H1 (cell line): ENCODE results near the gene TEKT5. TPM values are rescaled to one million over a fixed set of nuclear protein-coding genes. Genes with fewer than 3 reads are reported as not detected.

Experiments used
- BACH1 ChIP-seq: IDR thresholded peaks from 2 replicates; pipeline ENCODE4 v1.6.1; 2012; ENCODE audit warnings: low read length, improper control_type of control experiment
- BRCA1 ChIP-seq: IDR thresholded peaks from 2 replicates; pipeline ENCODE4 v1.6.1; 2012; ENCODE audit warnings: low read depth, low read length, improper control_type of control experiment
- EZH2 ChIP-seq: fragments of 200-600 bp; sonication (generic); IDR thresholded peaks from 2 replicates; pipeline ENCODE4 v1.7.1; 2012; ENCODE audit warnings: low read depth, mild to moderate bottlenecking, moderate library complexity, low read length, inconsistent platforms; ENCODE audit not compliant: severe bottlenecking
- FOSL1 ChIP-seq: IDR thresholded peaks from 2 replicates; pipeline ENCODE4 v1.6.1; 2011; ENCODE audit warnings: mild to moderate bottlenecking, low read depth, low read length, moderate library complexity; ENCODE audit not compliant: insufficient read depth
- SRF ChIP-seq: IDR thresholded peaks from 2 replicates; pipeline ENCODE4 v1.6.1; 2011; ENCODE audit warnings: mild to moderate bottlenecking, low read depth, low read length, moderate library complexity
- polyA plus RNA-seq, 7 experiments: library from polyadenylated mRNA; depleted of rRNA in 3 of 7; stranded (reverse) in 5 of 7; unstranded in 2 of 7; fragments of >200 nt in 5 of 7; fragments of 200-250 nt in 2 of 7; gene quantifications; 1 replicate in 5 of 7; 2 replicates in 1 of 7; 4 replicates in 1 of 7; pipeline versions ENCODE4 v1.2.1 to v1.2.3, GENCODE V29; 2011 to 2013; ENCODE audit warnings: missing spikeins in 2 of 7, mixed read lengths in 2 of 7
- total RNA-seq: library from RNA; stranded (reverse); fragmentation: NEBNext Ultra II Directional; extraction: Animal tissue kit (Norgen Biotek cat#: 25700); gene quantifications from 2 replicates; pipeline ENCODE4 v1.2.1, GENCODE V29; 2021
- TF ChIP-seq, protein P1 (sequence below): IDR thresholded peaks from 2 replicates; pipeline ENCODE4 v1.6.1; 2012; ENCODE audit warnings: inconsistent platforms

TEKT5 gene
- total and polyA plus RNA-seq, 2 of the 8 experiments (the other 6 are each of a cell fraction or from before 2014, with no cell fraction given): 0.95 TPM; not detected in 1

GRCh38 chr16:10731790-10732189 is 37.1 kb upstream of the TEKT5 start (continued):
- TF ChIP-seq FOSL1 (no peak), SRF (no peak), EZH2 (no peak), BACH1 (no peak), BRCA1 (no peak)
- TF ChIP-seq, protein P1, sequence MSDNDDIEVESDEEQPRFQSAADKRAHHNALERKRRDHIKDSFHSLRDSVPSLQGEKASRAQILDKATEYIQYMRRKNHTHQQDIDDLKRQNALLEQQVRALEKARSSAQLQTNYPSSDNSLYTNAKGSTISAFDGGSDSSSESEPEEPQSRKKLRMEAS: no peak
